Small intestine (tissue), 7 donors: ENCODE results near the gene PPP2R5D. TPM values are rescaled to one million over a fixed set of nuclear protein-coding genes. Genes with fewer than 3 reads are reported as not detected.

Experiments used
- DNase-seq, 2 donors: peaks; one replicate each; pipeline versions ENCODE4 v3.0.0 to v3.0.0-alpha.2; 2013
- FAIRE-seq: peaks from 2 replicates; lab custom pipeline; 2012; peaks lifted over from hg19 to GRCh38; lab: Jason Lieb, UNC
- H3K27ac ChIP-seq, 3 donors: one replicate each; pipeline ENCODE4 v1.5.1; 2013; ENCODE audit warnings: low read length in 2 of 3, mild to moderate bottlenecking in 2 of 3, control low read depth in 1 of 3, inconsistent platforms in 1 of 3, low read depth in 1 of 3, moderate library complexity in 1 of 3
- H3K27me3 ChIP-seq, 3 donors: one replicate each; pipeline ENCODE4 v1.6.1; 2013; ENCODE audit warnings: low read length in 3 of 3, inconsistent platforms in 1 of 3; ENCODE audit not compliant: control insufficient read depth in 3 of 3, insufficient read depth in 3 of 3
- H3K36me3 ChIP-seq, 3 donors: one replicate each; pipeline ENCODE4 v1.6.1; 2013; ENCODE audit warnings: low read length in 3 of 3, inconsistent platforms in 1 of 3, low read depth in 1 of 3, mild to moderate bottlenecking in 1 of 3, moderate library complexity in 1 of 3; ENCODE audit not compliant: control insufficient read depth in 3 of 3, insufficient read depth in 2 of 3
- H3K4me1 ChIP-seq, 3 donors: one replicate each; pipeline ENCODE4 v1.6.1; 2013; ENCODE audit warnings: low read length in 2 of 3, inconsistent platforms in 1 of 3, low read depth in 1 of 3, mild to moderate bottlenecking in 1 of 3, moderate library complexity in 1 of 3; ENCODE audit not compliant: control insufficient read depth in 3 of 3, insufficient read depth in 2 of 3
- H3K4me3 ChIP-seq, 3 donors: one replicate each; pipeline ENCODE4 v1.5.1; 2013; ENCODE audit warnings: low read length in 3 of 3, control low read depth in 1 of 3, inconsistent platforms in 1 of 3, low read depth in 1 of 3, mild to moderate bottlenecking in 1 of 3, moderate library complexity in 1 of 3
- H3K9me3 ChIP-seq, 2 donors: one replicate each; pipeline ENCODE4 v1.6.1; 2013; ENCODE audit warnings: low read depth in 1 of 2, low read length in 1 of 2; ENCODE audit not compliant: control insufficient read depth in 2 of 2, insufficient read depth in 1 of 2
- WGBS, 3 donors: extraction: QIAGEN DNeasy Blood & Tissue Kit; methylation state at CpG; one replicate each; pipeline ENCODE4 v1.1.7; 2013; 5-methylcytosine and 5-hydroxymethylcytosine counted together
- polyA plus RNA-seq, 4 donors: library from polyadenylated mRNA; stranded (reverse) in 3 of 4; unstranded in 1 of 4; fragments of 200-250 nt in 3 of 4; fragments of 120-200 nt in 1 of 4; gene quantifications; one replicate each; pipeline versions ENCODE4 v1.2.1 to v1.2.3, GENCODE V29; 2013
- donor health status: healthy with polysubstance abuse.
- donor health status: control.
- donor health status: control.
- donor health status: Bipolar disorder and iron deficiency.
- donor health status: healthy.

Gene PPP2R5D
- polyA plus RNA-seq, 4 donors: 44.2 to 96.8 (median 58.1) TPM

DNA sequence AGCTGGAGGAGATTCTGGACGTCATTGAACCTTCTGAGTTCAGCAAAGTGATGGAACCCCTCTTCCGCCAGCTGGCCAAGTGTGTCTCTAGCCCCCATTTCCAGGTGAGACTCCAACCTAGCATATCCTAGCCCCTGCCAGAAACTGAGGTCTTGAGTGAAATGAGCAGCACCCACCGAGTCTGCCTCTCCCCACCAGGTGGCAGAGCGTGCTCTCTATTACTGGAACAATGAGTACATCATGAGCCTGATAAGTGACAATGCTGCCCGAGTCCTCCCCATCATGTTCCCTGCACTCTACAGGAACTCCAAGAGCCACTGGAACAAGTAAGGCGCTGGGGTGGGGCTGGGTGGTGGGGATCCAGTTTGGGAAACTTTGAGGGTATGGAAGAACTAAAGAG lies 24.8 kb downstream of the PPP2R5D start:
- H3K36me3 ChIP-seq: peaks cover 32 to 72% (median 33%) of the 10 kb centered on the region in 3 donors
- FAIRE-seq: no peak

GRCh38 chr6:43011207-43011606 lies 26.8 kb downstream of the PPP2R5D start:
- Histone ChIP-seq H3K36me3 (peaks cover 32 to 69% (median 33%) of the 10 kb centered on the region in 3 donors), H3K27me3 (no peaks in the 10 kb centered on the region), H3K4me1 (peaks cover 4 to 13% (median 8%) of the 10 kb centered on the region in 3 donors), H3K4me3 (no peak overlapping the region), H3K27ac (no peak overlapping the region), H3K9me3 (no peaks in the 10 kb centered on the region)
- WGBS, 3 donors: 82 to 87% (median 85%) methylated on average over 5 to 6 of the region's 6 CpGs
- FAIRE-seq (no peak), DNase-seq (no peak)

More for the DNA sequence above, 24.8 kb downstream of the PPP2R5D start:
- H3K9me3 ChIP-seq: no peaks in the 10 kb centered on the region
- DNase-seq: peak; percentile 42 to 51
- H3K4me3 ChIP-seq: no peak overlapping the region
- WGBS, 3 donors: 59 to 64% (median 63%) methylated on average over 6 of the region's 6 CpGs
- H3K27ac ChIP-seq: no peak overlapping the region
- H3K4me1 ChIP-seq: peaks cover 4 to 7% (median 5%) of the 10 kb centered on the region in 3 donors
- H3K27me3 ChIP-seq: no peaks in the 10 kb centered on the region

GRCh38 chr6:43012364-43012763 lies 28.0 kb downstream of the PPP2R5D start:
- Histone ChIP-seq H3K27ac (no peak overlapping the region), H3K4me3 (peak overlapping the region in 1 of 3 donors; percentile 75), H3K27me3 (no peaks in the 10 kb centered on the region), H3K9me3 (no peaks in the 10 kb centered on the region), H3K4me1 (peaks cover 4 to 17% (median 13%) of the 10 kb centered on the region in 3 donors), H3K36me3 (peaks cover 21 to 69% (median 25%) of the 10 kb centered on the region in 3 donors)
- no peak for DNase-seq
- 78 to 90% (median 85%) methylated on average over 6 of the region's 6 CpGs for WGBS, 3 donors
- FAIRE-seq: no peak

- Histone ChIP-seq H3K4me1 (peaks cover 4 to 17% (median 13%) of the 10 kb centered on the region in 3 donors), H3K36me3 (peaks cover 19 to 69% (median 21%) of the 10 kb centered on the region in 3 donors), H3K4me3 (peak overlapping the region; percentile 44 to 75 (median 61)), H3K27me3 (no peaks in the 10 kb centered on the region), H3K9me3 (no peaks in the 10 kb centered on the region), H3K27ac (peak overlapping the region in 2 of 3 donors; percentile 3 to 28)
- peak in 1 of 2 donors; percentile 16 for DNase-seq
- 0 to 3% (median 2%) methylated on average over 22 to 25 of the region's 25 CpGs for WGBS, 3 donors
- no peak for FAIRE-seq
Observed at GRCh38 chr6:43013097-43013842, 28.9 kb downstream of the PPP2R5D start.

DNA sequence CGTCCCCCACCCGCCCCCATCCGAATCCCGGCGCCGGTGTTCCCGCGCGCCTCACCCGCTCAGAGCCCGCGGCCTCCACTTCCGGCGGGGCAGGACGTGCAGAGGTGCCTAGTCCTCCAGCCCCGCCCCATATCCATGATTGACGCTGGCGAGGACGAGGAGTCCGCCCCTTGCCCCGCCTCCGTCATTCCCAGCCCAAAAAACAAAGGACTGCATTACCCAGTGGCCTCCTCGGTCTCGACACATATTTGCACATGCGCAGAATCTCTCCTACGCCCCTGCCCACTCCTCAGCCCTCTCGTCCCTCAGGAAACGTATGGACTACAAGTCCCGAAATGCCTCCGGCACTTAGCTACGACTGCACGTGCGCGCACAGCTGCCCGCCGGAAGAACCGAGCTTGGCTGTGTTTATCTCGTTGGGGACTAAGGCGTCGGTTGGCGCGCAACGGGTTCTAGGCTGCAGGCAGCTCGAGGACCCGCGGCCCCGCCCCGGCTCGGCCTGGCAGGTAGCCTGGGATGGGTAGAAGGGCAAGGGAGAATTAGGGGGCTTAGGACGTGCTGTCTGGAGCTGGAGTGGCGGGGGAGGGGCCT lies 29.6 kb downstream of the PPP2R5D start, which contains the start of the genes KLHDC3 and MEA1:
KLHDC3 (plus strand) TSS at position 407 of the 591 bp plus-strand sequence. CDS start 2,944 bp downstream, outside the sequence.
MEA1 (minus strand) TSS at position 104 of the 591 bp plus-strand sequence. CDS start 133 bp downstream, outside the sequence.
- no peak for FAIRE-seq
- 0 to 1% (median 0%) methylated on average over 39 to 51 of the region's 51 CpGs for WGBS, 3 donors
- peaks cover 16 to 69% (median 23%) of the 10 kb centered on the region in 3 donors for H3K36me3 ChIP-seq

DNA sequence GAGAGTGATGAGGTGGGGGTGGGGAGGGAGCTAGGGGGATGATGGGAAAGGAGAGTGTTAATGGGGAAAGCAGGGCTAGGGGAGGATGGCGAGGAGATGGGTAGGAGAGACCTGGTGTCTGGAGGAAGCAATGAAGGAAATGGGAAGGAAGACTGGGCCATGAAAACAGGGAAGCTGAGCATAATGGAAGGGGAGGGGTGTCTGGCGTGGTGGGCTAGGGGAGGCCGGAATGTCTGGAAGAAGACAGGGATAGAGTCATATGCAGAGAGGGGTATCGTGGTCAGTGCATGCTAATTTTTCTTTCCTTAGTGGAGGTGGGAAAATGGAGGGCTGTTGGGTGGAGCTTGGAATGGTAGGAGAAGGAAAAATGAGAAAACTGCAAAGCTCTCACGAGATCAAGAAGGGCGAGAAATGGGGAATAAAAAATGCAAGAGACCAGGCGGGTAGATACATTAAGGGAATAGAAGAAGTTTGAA lies 30.1 kb downstream of the PPP2R5D start:
- peaks cover 4 to 17% (median 13%) of the 10 kb centered on the region in 3 donors for H3K4me1 ChIP-seq
- 1 to 3% (median 1%) methylated on average over 7 of the region's 7 CpGs for WGBS, 3 donors
- no peak for FAIRE-seq
- peak in 1 of 2 donors; percentile 31 for DNase-seq
- no peaks in the 10 kb centered on the region for H3K9me3 ChIP-seq
- H3K4me3 ChIP-seq: peak overlapping the region; percentile 50 to 74 (median 62)
- H3K27me3 ChIP-seq: no peaks in the 10 kb centered on the region
- peak overlapping the region in 2 of 3 donors; percentile 29 to 64 for H3K27ac ChIP-seq
- H3K36me3 ChIP-seq: peaks cover 15 to 68% (median 20%) of the 10 kb centered on the region in 3 donors

More for the DNA sequence above, 29.6 kb downstream of the PPP2R5D start, which contains the start of the genes KLHDC3 and MEA1:
- Histone ChIP-seq H3K27me3 (no peaks in the 10 kb centered on the region), H3K4me1 (peaks cover 4 to 17% (median 13%) of the 10 kb centered on the region in 3 donors), H3K9me3 (no peaks in the 10 kb centered on the region), H3K4me3 (peak within 1 kb of the TSS; percentile 50 to 75 (median 74)), H3K27ac (peak within 1 kb of the TSS in 2 of 3 donors; percentile 29 to 64)
- DNase-seq: peak; percentile 100

DNA sequence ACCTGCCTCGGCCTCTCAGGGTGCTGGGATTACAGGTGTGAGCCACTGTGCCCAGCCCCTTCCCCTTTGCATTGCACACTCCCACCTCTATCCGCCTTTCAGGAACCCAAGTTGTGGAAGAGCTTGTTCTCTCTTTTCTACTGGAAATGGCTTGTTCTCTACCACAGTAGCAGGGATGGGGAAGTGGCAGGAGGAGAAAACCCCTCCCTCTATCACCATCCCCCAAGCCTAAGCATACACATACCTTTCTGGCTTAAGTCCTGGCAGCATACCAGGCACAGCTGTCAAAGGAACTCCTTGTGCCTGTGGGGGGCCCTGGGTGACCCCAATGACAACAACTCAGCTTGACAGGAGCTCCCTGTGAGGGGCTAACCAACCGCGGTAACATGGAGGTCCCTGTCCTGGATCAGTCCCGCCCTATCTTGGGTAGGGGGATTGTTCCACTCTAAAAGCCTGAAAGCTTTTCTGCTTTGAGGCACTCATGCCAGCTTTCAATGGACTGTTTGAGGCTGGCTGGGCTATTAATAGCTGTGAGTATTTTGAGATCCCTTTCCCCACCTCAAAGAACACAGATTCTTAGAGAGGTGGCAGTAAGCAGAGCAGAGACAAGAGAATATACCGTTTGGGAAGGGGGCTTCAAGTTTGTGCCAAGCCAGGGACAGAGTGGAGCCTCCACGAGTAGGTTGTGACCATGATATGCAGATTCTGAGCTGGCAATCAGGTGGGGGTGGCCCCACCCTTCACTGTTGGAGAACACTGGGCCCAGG lies 32.0 kb downstream of the PPP2R5D start:
- H3K4me3 ChIP-seq: no peak overlapping the region
- 70 to 77% (median 72%) methylated on average over 7 of the region's 7 CpGs for WGBS, 3 donors
- no peak overlapping the region for H3K27ac ChIP-seq
- no peak for FAIRE-seq
- H3K4me1 ChIP-seq: peaks cover 4 to 25% (median 13%) of the 10 kb centered on the region in 3 donors
- H3K9me3 ChIP-seq: no peaks in the 10 kb centered on the region
- H3K36me3 ChIP-seq: peaks cover 7 to 65% (median 11%) of the 10 kb centered on the region in 3 donors
- no peak for DNase-seq
- no peaks in the 10 kb centered on the region for H3K27me3 ChIP-seq
